GM19372 (cell line): ENCODE results near the gene GM2A.
"Not testable (repeated sequence)": the region's sequence is repeated elsewhere in the genome, so short reads cannot be mapped to it uniquely, and the experiment has no call there.

ENCODE experiments used
- ATAC-seq: cut with Tn5 transposase; IDR thresholded peaks from one replicate; pipeline ENCODE4 v1.9.1; 2021; ENCODE audit warnings: mild to moderate bottlenecking, low read depth, moderate library complexity; ENCODE audit not compliant: unreplicated experiment

Gene GM2A

DNA sequence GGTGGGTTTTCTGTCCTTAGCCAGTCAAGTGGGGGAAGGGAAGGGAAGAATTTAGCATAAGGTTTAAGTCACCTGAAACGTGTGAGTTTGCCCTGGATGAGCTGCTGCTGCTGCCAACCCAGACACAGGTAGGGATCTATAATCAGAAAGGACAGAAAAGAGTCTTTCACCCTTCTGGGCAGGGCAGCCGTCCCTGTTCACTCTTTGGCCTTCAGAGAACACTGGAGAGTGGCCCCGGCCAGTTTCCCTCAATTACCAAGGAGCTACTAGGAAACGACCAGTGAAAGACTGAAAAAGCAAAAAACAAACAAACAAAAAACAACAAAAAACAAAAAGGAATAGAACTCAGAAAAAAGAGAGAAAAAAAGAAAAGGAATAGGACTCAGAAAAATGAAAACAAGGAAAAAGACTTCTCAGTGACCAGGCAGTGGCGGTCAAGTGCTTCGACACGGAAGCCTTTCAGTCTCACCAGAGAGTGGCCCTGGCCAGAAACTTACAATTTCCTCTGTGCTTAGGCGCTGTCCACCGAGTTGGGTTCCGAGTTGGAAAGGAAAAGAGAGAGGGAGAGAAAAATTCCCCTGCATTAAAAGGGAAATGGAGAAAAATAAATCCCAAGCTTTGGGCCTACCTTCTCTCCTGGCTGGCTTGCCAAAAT lies 2.5 kb upstream of the GM2A start:
- ATAC-seq = no peak

DNA sequence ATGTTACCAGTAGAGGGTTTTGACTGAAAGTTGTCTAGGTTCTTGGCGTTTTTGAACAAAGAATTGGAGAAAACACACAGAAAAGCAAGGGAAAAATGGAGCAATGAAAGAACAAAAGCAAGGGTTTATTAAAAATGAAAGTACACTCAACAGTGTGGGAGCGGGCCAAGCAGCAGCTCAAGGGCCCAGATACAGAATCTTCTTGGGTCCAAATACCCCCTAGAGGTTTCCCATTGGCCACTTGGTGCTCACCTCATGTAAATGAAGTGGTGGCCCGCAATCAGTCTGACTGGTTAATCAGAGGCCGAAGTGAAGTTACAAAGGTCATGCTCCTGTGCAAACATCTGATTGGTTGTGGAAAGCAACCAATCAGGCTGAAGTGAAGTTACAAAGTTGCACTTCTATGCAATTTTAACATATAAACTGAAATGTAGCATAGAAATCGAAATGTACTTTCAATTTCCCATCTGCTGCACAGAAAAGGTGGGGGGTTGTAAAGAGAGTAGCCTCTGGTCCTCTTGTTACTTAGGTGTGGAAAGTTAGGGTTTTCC lies 1.9 kb upstream of the GM2A start:
- no peak for ATAC-seq

- ATAC-seq = no peak
These were observed 1.4 kb upstream of the GM2A start for GRCh38 chr5:151251621-151252020.

- no peak for ATAC-seq
These were observed 593 bp downstream of the GM2A start for GRCh38 chr5:151253605-151253950.

DNA sequence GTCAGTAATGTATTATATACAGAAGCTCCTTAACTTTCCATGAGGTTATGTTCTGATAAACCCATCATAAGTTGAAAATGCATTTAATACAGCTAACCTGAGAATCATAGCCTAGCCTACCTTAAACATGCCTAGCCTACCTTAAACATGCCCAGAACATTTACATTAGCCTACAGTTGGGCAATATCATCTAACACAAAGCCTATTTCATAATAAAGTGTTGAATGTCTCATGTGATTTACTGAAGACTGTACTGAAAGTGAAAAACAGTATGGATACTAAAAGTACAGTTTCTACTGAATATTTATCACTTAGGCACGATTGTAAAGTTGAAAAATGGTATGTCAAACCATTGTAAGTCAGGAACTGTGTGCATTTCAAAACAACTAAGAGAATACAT lies 1.6 kb downstream of the GM2A start:
- no peak for ATAC-seq

- ATAC-seq = not testable (repeated sequence)
These were observed 2.0 kb downstream of the GM2A start for GRCh38 chr5:151254990-151255389.

DNA sequence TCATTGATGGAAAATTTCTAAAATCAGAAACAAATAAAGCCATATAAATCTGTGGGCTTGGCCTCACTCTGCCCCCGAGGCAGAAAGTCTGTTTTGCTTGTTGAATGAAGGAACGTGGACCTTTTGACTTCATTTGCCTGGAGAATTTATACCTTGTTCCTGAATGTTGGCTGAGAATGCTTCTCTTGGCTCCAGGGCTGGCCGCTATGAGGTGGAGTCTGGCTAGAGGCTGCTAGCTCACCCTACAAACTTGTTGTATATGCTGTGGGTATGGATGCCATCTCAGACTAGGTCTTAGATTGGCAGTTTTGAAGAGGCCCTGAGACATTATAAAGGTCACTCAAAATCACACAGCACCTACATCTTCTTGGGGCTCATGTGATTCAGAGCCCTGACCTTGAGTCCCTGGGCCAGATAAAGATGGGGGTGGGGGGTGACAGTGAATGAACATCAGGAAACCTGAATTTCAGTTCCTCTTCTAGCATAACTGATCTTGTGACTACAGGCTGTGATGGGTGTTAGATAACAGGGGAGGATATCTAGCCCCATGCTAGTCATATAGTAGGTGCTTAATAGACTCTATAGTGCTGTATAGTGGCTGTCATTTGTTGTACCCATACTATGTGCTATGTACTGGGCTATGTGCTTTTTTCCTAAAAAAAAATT lies 2.8 kb downstream of the GM2A start:
- ATAC-seq = peak; percentile 41

GRCh38 chr5:151257731-151258181 lies 4.8 kb downstream of the GM2A start:
- ATAC-seq = peak; percentile 22

- no peak for ATAC-seq
These were observed 5.2 kb downstream of the GM2A start for GRCh38 chr5:151258201-151258611.

GRCh38 chr5:151258816-151259215 lies 5.8 kb downstream of the GM2A start:
- no peak for ATAC-seq

- ATAC-seq = no peak
These were observed 6.9 kb downstream of the GM2A start for GRCh38 chr5:151259931-151260330.

GRCh38 chr5:151262532-151262931 lies 9.5 kb downstream of the GM2A start:
- no peak for ATAC-seq

DNA sequence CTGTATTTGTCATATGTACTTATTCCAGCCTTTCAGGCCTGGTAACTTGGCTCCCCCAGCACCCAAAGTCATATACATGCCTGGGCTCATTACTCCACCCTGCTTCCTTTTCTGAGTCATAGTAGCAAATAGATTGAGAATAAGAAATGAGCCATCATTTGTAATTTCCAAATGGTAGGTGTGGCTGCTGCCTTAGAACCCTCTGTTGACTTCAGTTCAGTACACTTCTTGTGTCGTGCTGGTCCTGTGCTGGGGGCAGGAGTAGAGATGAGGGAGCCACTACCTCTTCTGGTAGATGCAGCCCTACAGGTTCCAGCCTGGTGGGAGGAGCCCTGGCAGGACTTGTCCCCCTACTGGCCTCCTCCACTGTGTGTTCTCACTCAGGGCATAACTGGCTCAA lies 11.1 kb downstream of the GM2A start:
- no peak for ATAC-seq

DNA sequence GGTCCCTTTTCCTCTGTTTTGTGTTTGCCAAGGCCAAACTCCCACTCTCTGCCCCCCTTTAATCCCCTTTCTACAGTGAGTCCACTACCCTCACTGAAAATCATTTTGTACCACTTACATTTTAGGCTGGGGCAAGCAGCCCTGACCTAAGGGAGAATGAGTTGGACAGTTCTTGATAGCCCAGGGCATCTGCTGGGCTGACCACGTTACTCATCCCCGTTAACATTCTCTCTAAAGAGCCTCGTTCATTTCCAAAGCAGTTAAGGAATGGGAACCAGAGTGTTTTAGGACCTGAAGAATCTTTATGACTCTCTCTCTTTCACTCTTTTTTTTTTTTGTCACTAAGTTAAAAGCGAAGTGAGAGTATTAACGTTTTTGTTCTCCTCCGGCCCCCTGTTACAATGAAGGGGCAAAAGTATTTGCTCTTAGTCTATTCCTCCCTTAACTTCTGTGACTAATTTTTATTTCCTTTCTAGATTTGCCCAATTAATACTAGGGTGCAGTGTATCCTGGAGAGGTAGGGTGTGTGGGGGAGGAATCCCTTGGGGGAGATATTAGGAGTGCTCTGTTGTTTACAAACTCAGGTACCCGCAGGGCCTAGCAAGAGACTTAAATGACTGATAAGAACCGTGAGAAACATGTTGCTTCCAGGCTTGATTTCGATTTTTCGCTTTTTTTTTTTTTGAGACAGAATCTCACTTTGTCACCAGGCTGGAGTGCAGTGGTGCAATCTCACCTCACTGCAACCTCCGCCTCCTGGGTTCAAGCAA lies 14.7 kb downstream of the GM2A start:
- no peak for ATAC-seq

DNA sequence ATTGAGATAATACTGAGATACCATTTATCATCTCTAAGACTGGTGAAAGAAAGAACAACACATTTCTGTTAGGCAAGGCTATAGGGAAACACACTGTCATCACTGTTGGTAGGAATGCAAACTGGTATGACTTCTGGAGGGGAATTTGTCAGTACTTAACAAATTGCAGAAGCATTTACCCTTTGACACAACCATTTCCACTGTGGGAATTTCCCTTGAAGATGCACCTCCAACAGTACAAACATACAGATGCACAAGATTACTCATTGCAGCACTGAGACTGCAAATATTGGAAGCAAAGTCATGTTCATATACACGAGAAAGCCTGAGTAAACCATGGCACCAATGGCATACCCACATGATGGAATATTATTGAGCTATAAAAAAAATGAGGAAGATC lies 17.6 kb downstream of the GM2A start:
- peak; percentile 90 for ATAC-seq

- ATAC-seq = no peak
These were observed 18.4 kb downstream of the GM2A start for GRCh38 chr5:151271336-151271735.

DNA sequence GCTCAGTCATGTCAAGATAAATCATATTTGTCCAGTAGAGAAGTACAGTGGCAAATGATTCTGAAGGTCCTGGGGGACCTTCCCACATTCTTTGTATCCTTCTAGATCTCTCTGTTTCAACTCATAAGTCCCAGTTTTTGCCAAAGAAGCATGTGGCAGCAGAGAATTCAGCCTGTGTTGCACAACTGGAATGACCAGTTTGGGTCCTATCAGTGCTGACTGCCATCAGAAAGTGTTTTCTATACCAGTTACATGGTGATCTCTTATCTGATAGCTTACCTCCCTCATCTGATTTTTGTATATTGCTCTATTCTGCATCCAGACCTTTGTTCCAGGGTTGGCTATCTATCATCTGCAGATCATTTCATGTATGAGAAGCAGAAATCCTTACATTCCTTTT lies 21.7 kb downstream of the GM2A start:
- no peak for ATAC-seq

DNA sequence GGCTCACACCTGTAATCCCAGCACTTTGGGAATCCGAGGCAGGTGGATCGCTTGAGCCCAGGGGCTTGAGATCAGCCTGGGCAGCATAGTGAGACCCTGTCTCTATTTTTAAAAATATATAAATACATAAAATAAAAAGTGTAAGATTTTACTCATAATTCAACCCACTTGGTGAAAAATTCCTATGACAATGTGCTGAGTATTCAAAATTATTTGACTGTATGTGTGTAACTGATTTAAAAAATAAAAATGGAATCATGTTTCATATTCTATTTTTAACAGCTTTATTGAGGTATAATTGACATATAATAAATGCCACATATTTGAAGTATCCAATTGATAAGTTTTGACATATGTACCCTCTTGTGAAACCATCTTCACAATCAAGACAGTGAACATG lies 22.8 kb downstream of the GM2A start:
- ATAC-seq = no peak

DNA sequence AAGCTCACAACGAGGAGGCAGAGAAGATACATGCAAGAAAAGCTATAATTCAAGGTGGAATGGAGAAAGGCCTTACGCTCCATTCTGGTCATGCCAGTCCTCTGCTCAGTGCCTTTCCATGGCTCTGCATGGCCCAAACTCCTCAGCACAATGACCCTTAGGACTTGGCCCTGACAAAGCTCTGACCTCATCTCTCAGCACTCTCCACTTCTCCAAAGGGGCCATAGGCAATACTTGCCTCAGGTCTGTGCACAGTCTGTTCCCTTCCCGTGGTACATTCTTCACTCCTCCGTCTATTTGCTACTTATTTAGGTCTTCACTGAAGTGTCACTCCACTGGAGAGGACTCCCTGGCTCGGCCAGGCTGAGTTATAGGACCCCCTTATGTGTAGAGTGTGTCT lies 25.9 kb downstream of the GM2A start:
- ATAC-seq = no peak

DNA sequence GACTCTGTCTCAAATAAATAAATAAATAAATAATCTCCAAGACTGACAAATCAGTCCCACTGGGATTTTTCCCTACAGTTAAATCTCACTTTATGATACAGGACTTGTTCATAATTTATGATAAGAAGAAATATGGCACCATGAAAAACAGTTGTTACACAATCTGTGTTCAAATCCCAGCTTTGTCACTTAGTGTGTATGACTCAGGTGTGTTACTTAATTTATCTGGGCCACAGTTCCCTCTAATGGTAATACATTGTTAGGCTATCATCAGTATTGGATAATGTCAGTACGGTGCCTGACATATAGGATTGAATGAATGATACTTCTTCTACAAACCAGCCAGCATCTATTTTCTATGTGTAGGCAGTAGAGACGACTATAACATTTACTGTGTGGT lies 27.5 kb downstream of the GM2A start:
- ATAC-seq = no peak

DNA sequence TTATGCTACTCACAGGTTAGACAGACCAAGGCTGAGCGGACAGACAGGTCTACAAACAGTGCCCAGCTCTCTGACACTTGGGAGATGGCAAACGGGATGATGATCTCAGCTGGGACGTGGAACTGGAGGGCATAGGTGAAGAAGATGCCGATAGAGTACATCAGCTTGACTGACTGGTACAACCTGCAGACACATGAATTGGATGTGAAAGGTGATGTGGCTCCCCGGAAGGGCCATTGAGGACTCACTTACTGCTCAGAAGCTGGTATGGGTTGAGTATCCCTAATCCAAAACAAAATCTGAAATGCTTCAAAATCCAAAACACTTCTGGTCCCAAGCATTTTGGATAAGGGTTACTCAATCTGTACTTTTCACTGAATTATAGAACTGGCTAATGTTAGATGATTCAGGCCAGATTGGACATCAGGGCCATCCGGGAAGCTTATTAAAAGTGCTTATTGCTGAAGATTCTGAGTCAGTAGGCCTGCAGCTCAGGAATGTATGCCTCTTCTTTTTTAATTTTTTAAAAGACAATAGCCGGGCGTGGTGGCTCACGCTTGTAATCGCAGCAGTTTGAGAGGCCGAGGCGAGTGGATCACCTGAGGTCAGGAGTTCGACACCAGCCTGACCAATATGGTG lies 28.1 kb downstream of the GM2A start:
- ATAC-seq = no peak
